WTC11 (cell line): ENCODE data around the gene MIA3.

ENCODE experiments used
- ATF2 ChIP-seq: sonication (generic); formaldehyde crosslinking; IDR thresholded peaks from 2 replicates; pipeline ENCODE4 v1.8.1; 2022; ENCODE audit warnings: low read depth, missing genetic modification reagents, borderline replicate concordance
- ATF3 ChIP-seq: sonication (generic); formaldehyde crosslinking; conservative IDR thresholded peaks from 2 replicates; pipeline ENCODE4 v1.8.1; 2022; ENCODE audit warnings: mild to moderate bottlenecking, missing genetic modification reagents
- CTCF ChIP-seq: fragments of 200-600 bp; IDR thresholded peaks from 2 replicates; pipeline ENCODE4 v1.8.0; 2022; ENCODE audit warnings: antibody characterized with exemption
- GABPB1 ChIP-seq: sonication (generic); formaldehyde crosslinking; IDR thresholded peaks from 2 replicates; pipeline ENCODE4 v1.8.1; 2023; ENCODE audit warnings: mild to moderate bottlenecking, missing genetic modification reagents
- IRF2 ChIP-seq: sonication (generic); formaldehyde crosslinking; IDR thresholded peaks from 2 replicates; pipeline ENCODE4 v1.8.0; 2022; ENCODE audit warnings: low read depth, missing genetic modification reagents, borderline replicate concordance
- TCF7 ChIP-seq: sonication (generic); formaldehyde crosslinking; IDR thresholded peaks from 2 replicates; pipeline ENCODE4 v1.8.0; 2022; ENCODE audit warnings: mild to moderate bottlenecking, low read depth, missing genetic modification reagents, moderate library complexity
- ZNF121 ChIP-seq: sonication (generic); formaldehyde crosslinking; IDR thresholded peaks from 2 replicates; pipeline ENCODE4 v1.8.0; 2023; ENCODE audit warnings: missing genetic modification reagents
- TF ChIP-seq, protein P1 (sequence below): fragments of 250-450 bp; sonication (Bioruptor Pico); conservative IDR thresholded peaks from 2 replicates; pipeline ENCODE4 v1.9.0; 2021; ENCODE audit warnings: mild to moderate bottlenecking
- TF ChIP-seq, protein P2 (sequence below): sonication (generic); formaldehyde crosslinking; IDR thresholded peaks from 2 replicates; pipeline ENCODE4 v1.8.1; 2023; ENCODE audit warnings: mild to moderate bottlenecking, missing genetic modification reagents
- TF ChIP-seq, protein P3 (sequence below): sonication (generic); formaldehyde crosslinking; IDR thresholded peaks from 2 replicates; pipeline ENCODE4 v1.8.0; 2022; ENCODE audit warnings: mild to moderate bottlenecking, missing genetic modification reagents
- TF ChIP-seq, protein P4 (sequence below): sonication (generic); formaldehyde crosslinking; IDR thresholded peaks from 2 replicates; pipeline ENCODE4 v1.8.1; 2023; ENCODE audit warnings: mild to moderate bottlenecking, missing genetic modification reagents

DNA sequence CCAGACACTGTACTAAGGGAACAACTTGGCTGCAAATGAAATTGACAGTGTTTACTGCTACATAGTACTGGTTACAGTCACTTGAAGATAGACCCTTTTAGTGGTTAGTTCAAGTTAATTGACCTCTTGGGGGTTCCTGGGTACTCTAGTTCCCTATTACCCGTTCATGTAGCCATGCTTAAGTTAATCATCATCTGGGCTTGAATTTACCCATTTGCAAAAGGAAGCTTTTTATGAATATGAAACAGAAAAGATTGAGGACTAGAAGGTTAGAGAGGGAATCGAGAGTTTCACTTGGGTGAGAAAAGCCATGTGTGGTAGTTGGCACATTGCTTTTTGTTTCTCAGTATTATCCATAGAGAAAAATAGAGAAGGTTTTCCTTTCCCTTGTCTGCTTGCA lies 2.7 kb downstream of the MIA3 start:
- TF ChIP-seq ZNF121 (CRISPR knock-in tag) (no peak), CTCF (no peak), ATF3 (no peak), GABPB1 (CRISPR knock-in tag) (no peak), IRF2 (CRISPR knock-in tag) (no peak), ATF2 (CRISPR knock-in tag) (no peak), TCF7 (no peak)
- TF ChIP-seq, protein P1, sequence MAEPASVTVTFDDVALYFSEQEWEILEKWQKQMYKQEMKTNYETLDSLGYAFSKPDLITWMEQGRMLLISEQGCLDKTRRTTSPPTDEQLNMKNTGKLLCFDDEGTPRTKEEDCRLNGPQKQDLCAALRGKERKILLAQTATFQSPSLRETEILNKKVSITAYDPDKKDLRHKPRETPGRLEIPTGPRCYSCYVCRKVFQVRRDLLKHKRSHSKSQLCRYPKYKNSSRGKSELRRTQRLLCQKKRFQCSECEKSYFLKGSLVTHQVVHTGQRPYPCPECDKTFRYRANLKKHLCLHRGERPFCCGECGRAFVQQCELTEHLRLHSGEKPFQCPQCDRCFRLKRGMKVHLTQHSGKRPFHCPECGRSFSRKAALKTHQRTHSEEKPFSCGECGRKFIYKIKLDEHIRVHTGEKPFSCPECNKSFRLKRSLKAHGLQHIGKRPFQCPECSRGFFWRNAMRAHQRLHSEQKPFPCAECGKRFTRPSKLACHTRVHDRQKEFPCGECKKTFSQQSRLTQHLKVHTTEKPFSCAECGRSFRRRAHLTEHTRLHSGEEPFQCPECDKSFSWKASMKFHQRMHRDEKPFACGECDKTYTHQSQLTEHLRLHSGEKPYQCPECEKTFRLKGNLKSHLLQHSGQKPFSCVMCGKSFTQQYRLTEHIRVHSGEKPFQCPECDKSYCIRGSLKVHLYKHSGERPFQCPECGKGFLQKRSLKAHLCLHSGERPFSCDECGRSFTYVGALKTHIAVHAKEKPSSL, result no peak
- TF ChIP-seq, protein P2, sequence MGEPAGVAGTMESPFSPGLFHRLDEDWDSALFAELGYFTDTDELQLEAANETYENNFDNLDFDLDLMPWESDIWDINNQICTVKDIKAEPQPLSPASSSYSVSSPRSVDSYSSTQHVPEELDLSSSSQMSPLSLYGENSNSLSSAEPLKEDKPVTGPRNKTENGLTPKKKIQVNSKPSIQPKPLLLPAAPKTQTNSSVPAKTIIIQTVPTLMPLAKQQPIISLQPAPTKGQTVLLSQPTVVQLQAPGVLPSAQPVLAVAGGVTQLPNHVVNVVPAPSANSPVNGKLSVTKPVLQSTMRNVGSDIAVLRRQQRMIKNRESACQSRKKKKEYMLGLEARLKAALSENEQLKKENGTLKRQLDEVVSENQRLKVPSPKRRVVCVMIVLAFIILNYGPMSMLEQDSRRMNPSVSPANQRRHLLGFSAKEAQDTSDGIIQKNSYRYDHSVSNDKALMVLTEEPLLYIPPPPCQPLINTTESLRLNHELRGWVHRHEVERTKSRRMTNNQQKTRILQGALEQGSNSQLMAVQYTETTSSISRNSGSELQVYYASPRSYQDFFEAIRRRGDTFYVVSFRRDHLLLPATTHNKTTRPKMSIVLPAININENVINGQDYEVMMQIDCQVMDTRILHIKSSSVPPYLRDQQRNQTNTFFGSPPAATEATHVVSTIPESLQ (CRISPR knock-in tag), result no peak
- TF ChIP-seq, protein P3, sequence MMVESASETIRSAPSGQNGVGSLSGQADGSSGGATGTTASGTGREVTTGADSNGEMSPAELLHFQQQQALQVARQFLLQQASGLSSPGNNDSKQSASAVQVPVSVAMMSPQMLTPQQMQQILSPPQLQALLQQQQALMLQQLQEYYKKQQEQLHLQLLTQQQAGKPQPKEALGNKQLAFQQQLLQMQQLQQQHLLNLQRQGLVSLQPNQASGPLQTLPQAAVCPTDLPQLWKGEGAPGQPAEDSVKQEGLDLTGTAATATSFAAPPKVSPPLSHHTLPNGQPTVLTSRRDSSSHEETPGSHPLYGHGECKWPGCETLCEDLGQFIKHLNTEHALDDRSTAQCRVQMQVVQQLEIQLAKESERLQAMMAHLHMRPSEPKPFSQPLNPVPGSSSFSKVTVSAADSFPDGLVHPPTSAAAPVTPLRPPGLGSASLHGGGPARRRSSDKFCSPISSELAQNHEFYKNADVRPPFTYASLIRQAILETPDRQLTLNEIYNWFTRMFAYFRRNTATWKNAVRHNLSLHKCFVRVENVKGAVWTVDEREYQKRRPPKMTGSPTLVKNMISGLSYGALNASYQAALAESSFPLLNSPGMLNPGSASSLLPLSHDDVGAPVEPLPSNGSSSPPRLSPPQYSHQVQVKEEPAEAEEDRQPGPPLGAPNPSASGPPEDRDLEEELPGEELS (CRISPR knock-in tag), result no peak
- TF ChIP-seq, protein P4, sequence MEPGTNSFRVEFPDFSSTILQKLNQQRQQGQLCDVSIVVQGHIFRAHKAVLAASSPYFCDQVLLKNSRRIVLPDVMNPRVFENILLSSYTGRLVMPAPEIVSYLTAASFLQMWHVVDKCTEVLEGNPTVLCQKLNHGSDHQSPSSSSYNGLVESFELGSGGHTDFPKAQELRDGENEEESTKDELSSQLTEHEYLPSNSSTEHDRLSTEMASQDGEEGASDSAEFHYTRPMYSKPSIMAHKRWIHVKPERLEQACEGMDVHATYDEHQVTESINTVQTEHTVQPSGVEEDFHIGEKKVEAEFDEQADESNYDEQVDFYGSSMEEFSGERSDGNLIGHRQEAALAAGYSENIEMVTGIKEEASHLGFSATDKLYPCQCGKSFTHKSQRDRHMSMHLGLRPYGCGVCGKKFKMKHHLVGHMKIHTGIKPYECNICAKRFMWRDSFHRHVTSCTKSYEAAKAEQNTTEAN (CRISPR knock-in tag), result no peak
